Dendritic cell treated with granulocyte-macrophage colony-stimulating factor and Interleukin-4, amounts not matched to agents 40 ng/mL and 50 ng/mL, for 4 days (primary cell): ENCODE data around the gene CD8A.
"Not testable (repeated sequence)": the region's sequence is repeated elsewhere in the genome, so short reads cannot be mapped to it uniquely, and the experiment has no call there.

Experiments
- H3K27ac Mint-ChIP-seq: one replicate; pipeline ENCODE4 v1.8.0; 2022; ENCODE audit warnings: mild to moderate bottlenecking, mixed read lengths
- H3K27me3 Mint-ChIP-seq: one replicate; pipeline ENCODE4 v1.8.0; 2022; ENCODE audit warnings: mild to moderate bottlenecking, mixed read lengths
- H3K36me3 Mint-ChIP-seq: one replicate; pipeline ENCODE4 v1.8.0; 2022; ENCODE audit warnings: low read depth, mixed read lengths
- H3K4me1 Mint-ChIP-seq: one replicate; pipeline ENCODE4 v1.8.0; 2022; ENCODE audit warnings: low read depth, mixed read lengths
- H3K4me3 Mint-ChIP-seq: one replicate; pipeline ENCODE4 v1.8.0; 2022; ENCODE audit warnings: mild to moderate bottlenecking, moderate library complexity, mixed read lengths
- H3K9me3 Mint-ChIP-seq: one replicate; pipeline ENCODE4 v1.8.0; 2022; ENCODE audit warnings: mixed read lengths
- intact Hi-C: fragments of 100-400 bp; cut with micrococcal nuclease; formaldehyde crosslinking; loops from one replicate; pipeline ENCODE4 v1.15.0; 2022

The CD8A gene

GRCh38 chr2:86790676-86791572, at the start of gene CD8A:
CD8A (minus strand) TSS chr2:86790913; CDS start chr2:86790825, 88 bp downstream.
- peak within 1 kb of the TSS; percentile 7 for H3K27ac Mint-ChIP-seq
- intact Hi-C loops: no loop called here
- no peaks in the 10 kb centered on the region for H3K36me3 Mint-ChIP-seq
- peaks cover 13% of the 10 kb centered on the region for H3K9me3 Mint-ChIP-seq
- H3K4me1 Mint-ChIP-seq: peaks cover 37% of the 10 kb centered on the region
- H3K27me3 Mint-ChIP-seq: peaks cover 77% of the 10 kb centered on the region
- H3K4me3 Mint-ChIP-seq: peak within 1 kb of the TSS; percentile 47

GRCh38 chr2:86839871-86840548, 49.3 kb upstream of the CD8A start:
- H3K4me3 Mint-ChIP-seq, H3K9me3 Mint-ChIP-seq, H3K27me3 Mint-ChIP-seq, H3K27ac Mint-ChIP-seq, intact Hi-C loops, H3K36me3 Mint-ChIP-seq: not testable (repeated sequence)
- H3K4me1 Mint-ChIP-seq: peaks cover 11% of the 10 kb centered on the region

DNA sequence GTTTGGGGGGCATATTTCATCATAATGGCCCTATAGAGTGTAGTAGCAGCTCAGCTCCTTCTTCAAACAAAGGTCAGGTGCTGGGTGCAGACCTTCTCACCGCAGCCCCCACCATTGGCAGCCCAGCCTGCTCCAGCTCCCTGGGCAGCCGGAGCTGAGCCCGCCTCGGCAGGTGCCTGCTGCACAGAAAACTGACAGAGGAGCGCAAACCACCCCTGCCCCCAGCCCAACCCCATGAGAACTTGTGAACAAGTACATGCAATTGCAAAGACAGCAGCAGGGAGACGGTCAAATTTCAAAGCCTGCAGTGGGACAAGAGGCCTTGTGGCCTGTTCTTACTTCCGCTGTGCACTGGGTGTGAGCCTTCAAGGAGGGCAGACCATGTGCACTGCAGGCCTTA, 48.7 kb upstream of the CD8A start:
- H3K4me3 Mint-ChIP-seq, H3K27me3 Mint-ChIP-seq, H3K9me3 Mint-ChIP-seq, H3K36me3 Mint-ChIP-seq, H3K27ac Mint-ChIP-seq, intact Hi-C loops: not testable (repeated sequence)
- peaks cover 11% of the 10 kb centered on the region for H3K4me1 Mint-ChIP-seq

DNA sequence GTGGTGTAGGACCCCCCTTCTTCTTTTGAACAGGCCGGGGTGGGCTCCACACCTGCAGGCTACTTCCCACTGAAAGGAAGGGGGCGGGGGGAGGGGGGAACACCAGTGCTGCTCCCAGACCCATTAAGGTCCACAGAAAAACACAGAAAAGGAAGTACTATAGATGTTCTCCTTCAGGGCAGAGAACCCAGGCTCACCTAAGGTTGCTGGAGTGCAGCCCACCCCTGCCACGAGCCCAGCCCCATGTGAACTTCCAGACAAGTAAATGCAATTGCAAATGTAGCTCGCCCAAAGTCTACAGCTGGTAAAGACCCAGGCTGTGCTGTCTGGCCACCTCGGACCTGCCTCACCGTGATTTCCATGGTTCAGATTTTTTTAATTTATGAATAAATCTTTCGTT, 47.0 kb upstream of the CD8A start:
- H3K4me3 Mint-ChIP-seq: peak overlapping the region; percentile 53
- H3K36me3 Mint-ChIP-seq, intact Hi-C loops, H3K9me3 Mint-ChIP-seq, H3K27me3 Mint-ChIP-seq: not testable (repeated sequence)
- peaks cover 17% of the 10 kb centered on the region for H3K4me1 Mint-ChIP-seq
- peak overlapping the region; percentile 69 for H3K27ac Mint-ChIP-seq

- H3K27me3 Mint-ChIP-seq, H3K36me3 Mint-ChIP-seq, H3K9me3 Mint-ChIP-seq, intact Hi-C loops: not testable (repeated sequence)
- H3K4me1 Mint-ChIP-seq: peaks cover 17% of the 10 kb centered on the region
- H3K4me3 Mint-ChIP-seq: peak overlapping the region; percentile 44
- H3K27ac Mint-ChIP-seq: peak overlapping the region; percentile 80
Measured at GRCh38 chr2:86836915-86837695, 46.4 kb upstream of the CD8A start.

- H3K27ac Mint-ChIP-seq, H3K4me3 Mint-ChIP-seq, H3K36me3 Mint-ChIP-seq, H3K9me3 Mint-ChIP-seq, H3K27me3 Mint-ChIP-seq, intact Hi-C loops: not testable (repeated sequence)
- H3K4me1 Mint-ChIP-seq: peaks cover 24% of the 10 kb centered on the region
Measured at GRCh38 chr2:86835548-86835889, 44.8 kb upstream of the CD8A start.

DNA sequence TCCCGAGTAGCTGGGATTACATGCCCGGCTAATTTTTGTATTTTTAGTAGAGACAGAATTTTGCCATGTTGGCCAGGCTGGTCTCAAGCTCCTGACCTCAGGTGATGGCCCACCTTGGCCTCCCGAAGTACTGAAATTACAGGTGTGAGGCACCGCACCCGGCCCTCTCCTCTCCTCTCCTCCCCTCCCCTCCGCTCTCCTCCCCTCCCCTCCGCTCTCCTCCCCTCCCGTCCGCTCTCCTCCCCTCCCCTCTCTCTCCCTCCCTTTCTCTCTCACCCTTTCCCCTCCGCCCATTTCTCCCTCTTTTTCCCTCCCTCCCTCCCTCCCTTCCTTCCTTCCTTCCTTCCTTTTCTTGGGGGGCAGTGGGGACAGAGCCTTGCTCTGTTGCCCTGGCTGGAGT, 42.6 kb upstream of the CD8A start:
- intact Hi-C loops: no loop called here
- H3K27me3 Mint-ChIP-seq: peaks cover 2% of the 10 kb centered on the region
- peak overlapping the region; percentile 25 for H3K27ac Mint-ChIP-seq
- H3K9me3 Mint-ChIP-seq: no peaks in the 10 kb centered on the region
- no peak overlapping the region for H3K4me3 Mint-ChIP-seq
- H3K4me1 Mint-ChIP-seq: peaks cover 24% of the 10 kb centered on the region
- no peaks in the 10 kb centered on the region for H3K36me3 Mint-ChIP-seq

DNA sequence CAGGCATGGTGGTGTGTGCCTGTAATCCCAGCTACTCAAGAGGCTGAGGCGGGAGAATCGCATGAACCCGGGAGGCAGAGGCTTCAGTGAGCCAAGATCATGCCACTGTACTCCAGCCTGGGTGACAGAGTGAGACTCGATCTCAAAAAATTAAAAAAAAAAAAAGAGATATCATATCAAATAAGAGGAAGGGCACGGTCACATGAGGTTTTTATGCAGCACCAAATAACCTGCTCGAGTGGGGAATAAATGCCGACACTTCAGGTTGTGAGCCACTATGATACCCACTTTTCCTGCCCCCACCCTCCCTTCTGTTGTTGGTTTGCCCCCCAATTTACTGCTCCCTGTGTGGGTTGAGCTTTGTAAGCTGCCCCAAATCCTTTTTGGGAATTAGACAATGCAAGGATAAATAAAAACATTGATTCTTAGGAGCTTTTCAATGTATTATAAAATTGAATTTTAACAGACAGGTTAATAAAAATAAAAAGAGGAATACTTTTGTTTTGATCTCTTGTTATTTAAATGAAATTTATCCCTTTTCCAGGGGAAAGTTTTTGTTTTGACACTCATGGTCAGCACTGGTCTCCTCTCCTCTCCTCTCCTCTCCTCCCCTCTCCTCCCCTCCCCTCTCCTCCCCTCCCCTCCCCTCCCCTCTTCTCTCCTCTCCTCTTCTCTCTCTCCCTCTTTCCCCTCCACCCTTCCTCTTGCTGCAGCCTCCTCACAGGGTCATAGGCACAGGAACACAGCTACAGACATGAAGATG, 41.8 kb upstream of the CD8A start:
- Mint-ChIP-seq H3K4me1 (peaks cover 24% of the 10 kb centered on the region), H3K4me3 (no peak overlapping the region), H3K9me3 (no peaks in the 10 kb centered on the region), H3K27me3 (peaks cover 2% of the 10 kb centered on the region), H3K27ac (peak overlapping the region; percentile 25), H3K36me3 (no peaks in the 10 kb centered on the region)
- intact Hi-C loops: no loop called here

- no peaks in the 10 kb centered on the region for H3K9me3 Mint-ChIP-seq
- H3K36me3 Mint-ChIP-seq: no peaks in the 10 kb centered on the region
- peaks cover 18% of the 10 kb centered on the region for H3K4me1 Mint-ChIP-seq
- peaks cover 2% of the 10 kb centered on the region for H3K27me3 Mint-ChIP-seq
- intact Hi-C loops: no loop called here
- no peak overlapping the region for H3K4me3 Mint-ChIP-seq
- peak overlapping the region; percentile 27 for H3K27ac Mint-ChIP-seq
Measured at GRCh38 chr2:86831537-86831936, 40.8 kb upstream of the CD8A start.

- H3K27me3 Mint-ChIP-seq: peaks cover 8% of the 10 kb centered on the region
- no peak overlapping the region for H3K4me3 Mint-ChIP-seq
- peaks cover 6% of the 10 kb centered on the region for H3K4me1 Mint-ChIP-seq
- intact Hi-C loops: no loop called here
- H3K36me3 Mint-ChIP-seq: no peaks in the 10 kb centered on the region
- peaks cover 2% of the 10 kb centered on the region for H3K9me3 Mint-ChIP-seq
- H3K27ac Mint-ChIP-seq: no peak overlapping the region
Measured at GRCh38 chr2:86826951-86827350, 36.2 kb upstream of the CD8A start.

- H3K4me3 Mint-ChIP-seq: no peak overlapping the region
- intact Hi-C loops: no loop called here
- no peaks in the 10 kb centered on the region for H3K4me1 Mint-ChIP-seq
- no peak overlapping the region for H3K27ac Mint-ChIP-seq
- H3K27me3 Mint-ChIP-seq: peaks cover 8% of the 10 kb centered on the region
- H3K9me3 Mint-ChIP-seq: peaks cover 9% of the 10 kb centered on the region
- no peaks in the 10 kb centered on the region for H3K36me3 Mint-ChIP-seq
Measured at GRCh38 chr2:86825693-86826381, 35.1 kb upstream of the CD8A start.

GRCh38 chr2:86825036-86825692, 34.5 kb upstream of the CD8A start:
- Mint-ChIP-seq H3K27me3 (peaks cover 8% of the 10 kb centered on the region), H3K36me3 (no peaks in the 10 kb centered on the region), H3K4me3 (no peak overlapping the region), H3K9me3 (peaks cover 9% of the 10 kb centered on the region), H3K4me1 (no peaks in the 10 kb centered on the region), H3K27ac (no peak overlapping the region)
- intact Hi-C loops: no loop called here
